Lower lobe of right lung (tissue), 2 donors: Measurements from ENCODE around the gene MICALL1. TPM values are rescaled to one million over a fixed set of nuclear protein-coding genes. Genes with fewer than 3 reads are reported as not detected.
A peak's percentile ranks its signal among the peaks of the same experiment; 100 is the strongest.

Source experiments
- ATAC-seq, 2 donors: fragments of 200-7000 bp; cut with Tn5 transposase; one replicate each; pipeline ENCODE4 v1.9.1; 2020 to 2022; ENCODE audit warnings: mild to moderate bottlenecking in 2 of 2, moderate library complexity in 2 of 2
- DNase-seq: peaks from one replicate; pipeline ENCODE4 v3.0.0-alpha.2; 2020
- H3K27ac ChIP-seq: fragments of 200-600 bp; one replicate; pipeline ENCODE4 v1.8.0; 2022
- H3K27me3 ChIP-seq: fragments of 200-600 bp; one replicate; pipeline ENCODE4 v1.8.0; 2022; ENCODE audit warnings: low read depth
- H3K36me3 ChIP-seq: fragments of 200-600 bp; one replicate; pipeline ENCODE4 v1.8.0; 2022; ENCODE audit warnings: mild to moderate bottlenecking
- H3K4me1 ChIP-seq: fragments of 200-600 bp; one replicate; pipeline ENCODE4 v1.8.0; 2022
- H3K4me3 ChIP-seq: fragments of 200-600 bp; one replicate; pipeline ENCODE4 v1.8.0; 2022; ENCODE audit warnings: mild to moderate bottlenecking
- H3K9me3 ChIP-seq: fragments of 200-600 bp; one replicate; pipeline ENCODE4 v1.8.0; 2022
- CTCF ChIP-seq: fragments of 200-600 bp; IDR thresholded peaks from one replicate; pipeline ENCODE4 v1.8.0; 2022; ENCODE audit warnings: antibody characterized with exemption, mild to moderate bottlenecking
- intact Hi-C: fragments of 100-400 bp; cut with DNase I; formaldehyde crosslinking; loops from one replicate; pipeline ENCODE4 v1.11.0; 2022
- total RNA-seq: library from RNA; stranded (reverse); fragmentation: NEBNext Ultra II Directional; extraction: Animal tissue kit (Norgen Biotek cat#: 25700); gene quantifications from one replicate; pipeline ENCODE4 v1.2.1, GENCODE V29; 2021
- donor health status: DM: no; HTN: yes; CAD: no; lungs with severe emphysema.

The MICALL1 gene
- total RNA-seq, 1 donor from 2014 or later = 32.2 TPM

- H3K27ac ChIP-seq = peak overlapping the region; percentile 36
- H3K9me3 ChIP-seq = no peaks in the 10 kb centered on the region
- H3K4me1 ChIP-seq = peaks cover 54% of the 10 kb centered on the region
- no peaks in the 10 kb centered on the region for H3K27me3 ChIP-seq
- H3K36me3 ChIP-seq = peaks cover 30% of the 10 kb centered on the region
- no peak overlapping the region for H3K4me3 ChIP-seq
- TF ChIP-seq CTCF = no peak
- peak; percentile 84 to 86 for ATAC-seq
- intact Hi-C loops = no loop called here
- DNase-seq = no peak
Measured at GRCh38 chr22:37893583-37893983, 12.5 kb upstream of the MICALL1 start.

- Histone ChIP-seq H3K4me3 (no peak overlapping the region), H3K27me3 (no peaks in the 10 kb centered on the region), H3K4me1 (peaks cover 59% of the 10 kb centered on the region), H3K36me3 (peaks cover 15% of the 10 kb centered on the region), H3K9me3 (no peaks in the 10 kb centered on the region), H3K27ac (peak overlapping the region; percentile 24)
- TF ChIP-seq CTCF = no peak
- DNase-seq = no peak
- ATAC-seq = peak in 1 of 2 donors; percentile 12
- intact Hi-C loops = no loop called here
Measured at GRCh38 chr22:37894939-37895670, 11.0 kb upstream of the MICALL1 start.

- Histone ChIP-seq H3K4me1 (peaks cover 64% of the 10 kb centered on the region), H3K4me3 (no peak overlapping the region), H3K9me3 (no peaks in the 10 kb centered on the region), H3K27me3 (no peaks in the 10 kb centered on the region), H3K27ac (peak overlapping the region; percentile 66), H3K36me3 (peaks cover 4% of the 10 kb centered on the region)
- intact Hi-C loops = no loop called here
- DNase-seq (no peak), ATAC-seq (peak; percentile 43 to 55)
- TF ChIP-seq CTCF = no peak
Measured at GRCh38 chr22:37896181-37896592, 9.9 kb upstream of the MICALL1 start.

GRCh38 chr22:37896939-37897338 is 9.2 kb upstream of the MICALL1 start:
- no peak for ATAC-seq
- Histone ChIP-seq H3K27ac (peak overlapping the region; percentile 66), H3K4me1 (peaks cover 64% of the 10 kb centered on the region), H3K27me3 (no peaks in the 10 kb centered on the region), H3K36me3 (no peaks in the 10 kb centered on the region), H3K4me3 (no peak overlapping the region), H3K9me3 (no peaks in the 10 kb centered on the region)
- intact Hi-C loops = no loop called here
- DNase-seq = no peak
- TF ChIP-seq CTCF = no peak

GRCh38 chr22:37897807-37898206 is 8.3 kb upstream of the MICALL1 start:
- intact Hi-C loops = no loop called here
- Histone ChIP-seq H3K4me3 (no peak overlapping the region), H3K36me3 (no peaks in the 10 kb centered on the region), H3K4me1 (peaks cover 57% of the 10 kb centered on the region), H3K9me3 (no peaks in the 10 kb centered on the region), H3K27ac (no peak overlapping the region), H3K27me3 (no peaks in the 10 kb centered on the region)
- ATAC-seq (no peak), DNase-seq (no peak)
- TF ChIP-seq CTCF = no peak
